ENCODE measurements around the gene CEACAM5.
"Not testable (repeated sequence)": the region's sequence is repeated elsewhere in the genome, so short reads cannot be mapped to it uniquely, and the experiment has no call there.

Gene CEACAM5

GRCh38 chr19:41740415-41741243 is 32.2 kb downstream of the CEACAM5 start:
- DNase-seq = no peak

- DNase-seq = no peak
Observed at GRCh38 chr19:41741244-41741554, 32.8 kb downstream of the CEACAM5 start.

GRCh38 chr19:41744850-41745249 is 36.4 kb downstream of the CEACAM5 start:
- peak; percentile 56 for DNase-seq

- DNase-seq = peak; percentile 37
Observed at GRCh38 chr19:41745756-41746155, 37.3 kb downstream of the CEACAM5 start.

GRCh38 chr19:41746593-41747227 is 38.3 kb downstream of the CEACAM5 start:
- peak; percentile 86 for DNase-seq

- no peak for DNase-seq
Observed at GRCh38 chr19:41748012-41748411, 39.6 kb downstream of the CEACAM5 start.

GRCh38 chr19:41750248-41751134 is 42.1 kb downstream of the CEACAM5 start:
- DNase-seq = not testable (repeated sequence)

- peak; percentile 80 for DNase-seq
Observed at GRCh38 chr19:41753159-41753558, 44.7 kb downstream of the CEACAM5 start.

- peak; percentile 75 for DNase-seq
Observed at GRCh38 chr19:41753936-41754529, 45.6 kb downstream of the CEACAM5 start.

GRCh38 chr19:41755328-41755913 is 47.0 kb downstream of the CEACAM5 start, which contains the start of gene CEACAM6:
CEACAM6 (plus strand) TSS chr19:41755530; CDS start chr19:41755639, 109 bp downstream.
- no peak for DNase-seq

GRCh38 chr19:41758846-41759245 is 50.4 kb downstream of the CEACAM5 start:
- no peak for DNase-seq

GRCh38 chr19:41767115-41767514 is 58.7 kb downstream of the CEACAM5 start:
- DNase-seq = no peak

- DNase-seq = not testable (repeated sequence)
Observed at GRCh38 chr19:41768105-41768504, 59.7 kb downstream of the CEACAM5 start.

- no peak for DNase-seq
Observed at GRCh38 chr19:41769608-41770007, 61.2 kb downstream of the CEACAM5 start.

GRCh38 chr19:41771410-41771809 is 63.0 kb downstream of the CEACAM5 start:
- DNase-seq = no peak

GRCh38 chr19:41774515-41774980 is 66.1 kb downstream of the CEACAM5 start:
- no peak for DNase-seq

GRCh38 chr19:41776700-41777099 is 68.3 kb downstream of the CEACAM5 start:
- no peak for DNase-seq

Data from hematopoietic multipotent progenitor cell treated with erythropoietin and hydrocortisone succinate and interleukin-3 and kit ligand, for 6 days (in vitro differentiated cells).